Kidney epithelial cell (primary cell): ENCODE measurements around the gene KCNA10. TPM values are rescaled to one million over a fixed set of nuclear protein-coding genes. Genes with fewer than 3 reads are reported as not detected.

ENCODE experiments used
- DNase-seq: peaks from one replicate; pipeline ENCODE4 v3.0.0-alpha.2; 2010; ENCODE audit warnings: low read depth
- H3K27me3 ChIP-seq: 2 replicates; pipeline ENCODE4 v1.6.0; 2011; ENCODE audit warnings: low read length; ENCODE audit not compliant: control insufficient read depth, insufficient read depth
- H3K36me3 ChIP-seq: 2 replicates; pipeline ENCODE4 v1.5.1; 2011; ENCODE audit warnings: low read length; ENCODE audit not compliant: control insufficient read depth, insufficient read depth
- H3K4me3 ChIP-seq: 2 replicates; pipeline ENCODE4 v1.5.1; 2011; ENCODE audit warnings: low read depth, mild to moderate bottlenecking, control low read depth, low read length
- CTCF ChIP-seq: IDR thresholded peaks from 2 replicates; pipeline ENCODE4 v1.5.1; 2011; ENCODE audit warnings: mild to moderate bottlenecking, moderate library complexity, low read length, control low read depth, inconsistent platforms; ENCODE audit not compliant: insufficient read depth, poor library complexity, severe bottlenecking
- total RNA-seq: library from RNA; depleted of rRNA; stranded (reverse); fragments of >200 nt; gene quantifications from 2 replicates; pipeline ENCODE4 v1.2.3, GENCODE V29; 2015

The KCNA10 gene
- total RNA-seq, 1 donor from 2014 or later: not detected

- no peak for TF ChIP-seq CTCF
- H3K27me3 ChIP-seq: no peaks in the 10 kb centered on the region
- H3K4me3 ChIP-seq: no peak overlapping the region
- no peaks in the 10 kb centered on the region for H3K36me3 ChIP-seq
- no peak for DNase-seq
Observed at GRCh38 chr1:110509655-110510054, 9.3 kb downstream of the KCNA10 start.

- Histone ChIP-seq H3K36me3 (no peaks in the 10 kb centered on the region), H3K27me3 (no peaks in the 10 kb centered on the region), H3K4me3 (no peak overlapping the region)
- TF ChIP-seq CTCF: no peak
- no peak for DNase-seq
Observed at GRCh38 chr1:110508028-110508940, 10.7 kb downstream of the KCNA10 start.

- Histone ChIP-seq H3K27me3 (peaks cover 2% of the 10 kb centered on the region), H3K4me3 (no peak overlapping the region), H3K36me3 (no peaks in the 10 kb centered on the region)
- DNase-seq: no peak
- no peak for TF ChIP-seq CTCF
Observed at GRCh38 chr1:110506541-110506940, 12.4 kb downstream of the KCNA10 start.

- DNase-seq: no peak
- H3K27me3 ChIP-seq: peaks cover 2% of the 10 kb centered on the region
- H3K36me3 ChIP-seq: no peaks in the 10 kb centered on the region
- no peak for TF ChIP-seq CTCF
- H3K4me3 ChIP-seq: no peak overlapping the region
Observed at GRCh38 chr1:110505596-110505995, 13.4 kb downstream of the KCNA10 start.

GRCh38 chr1:110504226-110504625 is 14.7 kb downstream of the KCNA10 start:
- no peak overlapping the region for H3K4me3 ChIP-seq
- peaks cover 2% of the 10 kb centered on the region for H3K27me3 ChIP-seq
- no peaks in the 10 kb centered on the region for H3K36me3 ChIP-seq
- no peak for DNase-seq
- no peak for TF ChIP-seq CTCF
